Ovary (tissue), 3 donors: Measurements from ENCODE around the gene STXBP2.

Experiments used
- EP300 ChIP-seq: sonication (generic); formaldehyde crosslinking; IDR thresholded peaks from one replicate; pipeline ENCODE4 v1.6.1; 2017; ENCODE audit warnings: antibody characterized with exemption
- POLR2A ChIP-seq: fragments of 450-650 bp; IDR thresholded peaks from one replicate; pipeline ENCODE4 v1.6.1; 2017; ENCODE audit warnings: antibody characterized with exemption, mild to moderate bottlenecking, moderate library complexity
- TF ChIP-seq, protein P1 (sequence below), 3 donors: fragments of 450-650 bp in 2 of 3; fragments of 200-600 bp in 1 of 3; IDR thresholded peaks; one replicate each; pipeline versions ENCODE4 v1.5.1 to v1.8.0; 2016 to 2022; ENCODE audit warnings: antibody characterized with exemption in 3 of 3, mild to moderate bottlenecking in 1 of 3
- donor health status: DM: no; HTN: no; CAD: no.

DNA sequence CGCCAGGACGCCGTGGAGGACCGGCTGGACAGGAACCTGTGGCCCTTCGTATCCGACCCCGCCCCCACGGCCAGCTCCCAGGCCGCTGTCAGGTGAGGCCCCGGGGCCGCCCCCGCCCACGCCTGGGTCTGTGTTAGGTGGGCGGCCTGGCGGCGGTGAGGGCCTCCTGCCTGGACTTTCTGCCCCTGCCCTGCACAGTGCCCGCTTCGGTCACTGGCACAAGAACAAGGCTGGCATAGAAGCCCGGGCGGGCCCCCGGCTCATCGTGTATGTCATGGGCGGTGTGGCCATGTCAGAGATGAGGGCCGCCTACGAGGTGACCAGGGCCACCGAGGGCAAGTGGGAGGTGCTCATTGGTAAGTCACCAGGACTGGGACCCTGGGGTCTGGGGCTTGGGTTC lies 10.2 kb downstream of the STXBP2 start:
- TF ChIP-seq, protein P1, sequence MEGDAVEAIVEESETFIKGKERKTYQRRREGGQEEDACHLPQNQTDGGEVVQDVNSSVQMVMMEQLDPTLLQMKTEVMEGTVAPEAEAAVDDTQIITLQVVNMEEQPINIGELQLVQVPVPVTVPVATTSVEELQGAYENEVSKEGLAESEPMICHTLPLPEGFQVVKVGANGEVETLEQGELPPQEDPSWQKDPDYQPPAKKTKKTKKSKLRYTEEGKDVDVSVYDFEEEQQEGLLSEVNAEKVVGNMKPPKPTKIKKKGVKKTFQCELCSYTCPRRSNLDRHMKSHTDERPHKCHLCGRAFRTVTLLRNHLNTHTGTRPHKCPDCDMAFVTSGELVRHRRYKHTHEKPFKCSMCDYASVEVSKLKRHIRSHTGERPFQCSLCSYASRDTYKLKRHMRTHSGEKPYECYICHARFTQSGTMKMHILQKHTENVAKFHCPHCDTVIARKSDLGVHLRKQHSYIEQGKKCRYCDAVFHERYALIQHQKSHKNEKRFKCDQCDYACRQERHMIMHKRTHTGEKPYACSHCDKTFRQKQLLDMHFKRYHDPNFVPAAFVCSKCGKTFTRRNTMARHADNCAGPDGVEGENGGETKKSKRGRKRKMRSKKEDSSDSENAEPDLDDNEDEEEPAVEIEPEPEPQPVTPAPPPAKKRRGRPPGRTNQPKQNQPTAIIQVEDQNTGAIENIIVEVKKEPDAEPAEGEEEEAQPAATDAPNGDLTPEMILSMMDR (IDR thresholded peaks at IDR 0.05) = no peak
- TF ChIP-seq EP300 = no peak
- no peak for TF ChIP-seq POLR2A
